Activated B cell treated with CpG ODN at 0.5 μM for 24 hours (primary cell): Measurements from ENCODE around the gene ACO1. TPM values are rescaled to one million over a fixed set of nuclear protein-coding genes. Genes with fewer than 3 reads are reported as not detected.

Source experiments
- ATAC-seq: fragments of 200-7000 bp; cut with Tn5 transposase; one replicate; pipeline ENCODE4 v1.10.0; 2021; ENCODE audit warnings: low read depth, mild to moderate bottlenecking, moderate library complexity
- CTCF ChIA-PET: fragments of 350-600 bp; sonication (Branson Sonifier 250); formaldehyde crosslinking; loops from one replicate; lab custom pipeline; 2021; ENCODE audit warnings: antibody characterized with exemption; lab: Charles Lee
- POLR2A ChIA-PET: fragments of 350-600 bp; sonication (Branson Sonifier 250); formaldehyde crosslinking; loops from one replicate; lab custom pipeline; 2021; ENCODE audit warnings: antibody characterized with exemption; lab: Charles Lee
- DNase-seq: peaks from one replicate; pipeline ENCODE4 v3.0.0; 2022
- H3K27ac Mint-ChIP-seq: one replicate; pipeline ENCODE4 v1.8.0; 2020; ENCODE audit warnings: mixed read lengths
- H3K27me3 Mint-ChIP-seq: one replicate; pipeline ENCODE4 v1.8.0; 2021; ENCODE audit warnings: mixed read lengths
- H3K36me3 Mint-ChIP-seq: one replicate; pipeline ENCODE4 v1.8.0; 2021; ENCODE audit warnings: low read depth, mixed read lengths
- H3K4me1 Mint-ChIP-seq: one replicate; pipeline ENCODE4 v1.8.0; 2021; ENCODE audit warnings: mixed read lengths
- H3K4me3 Mint-ChIP-seq: one replicate; pipeline ENCODE4 v1.8.0; 2020; ENCODE audit warnings: mild to moderate bottlenecking, mixed read lengths
- H3K9me3 Mint-ChIP-seq: one replicate; pipeline ENCODE4 v1.8.0; 2020; ENCODE audit warnings: mixed read lengths
- intact Hi-C: fragments of 100-400 bp; cut with micrococcal nuclease; formaldehyde crosslinking; loops from one replicate; pipeline ENCODE4 v1.15.1; 2024
- total RNA-seq: library from RNA; stranded (reverse); gene quantifications from 2 replicates; pipeline ENCODE4 v1.2.3, GENCODE V29; 2022
- TF ChIP-seq, protein P1 (sequence below): fragments of 200-600 bp; IDR thresholded peaks from one replicate; pipeline ENCODE4 v1.8.0; 2022; ENCODE audit warnings: antibody characterized with exemption, mild to moderate bottlenecking

Gene ACO1
- total RNA-seq, 1 donor from 2014 or later = 10.4 TPM

DNA sequence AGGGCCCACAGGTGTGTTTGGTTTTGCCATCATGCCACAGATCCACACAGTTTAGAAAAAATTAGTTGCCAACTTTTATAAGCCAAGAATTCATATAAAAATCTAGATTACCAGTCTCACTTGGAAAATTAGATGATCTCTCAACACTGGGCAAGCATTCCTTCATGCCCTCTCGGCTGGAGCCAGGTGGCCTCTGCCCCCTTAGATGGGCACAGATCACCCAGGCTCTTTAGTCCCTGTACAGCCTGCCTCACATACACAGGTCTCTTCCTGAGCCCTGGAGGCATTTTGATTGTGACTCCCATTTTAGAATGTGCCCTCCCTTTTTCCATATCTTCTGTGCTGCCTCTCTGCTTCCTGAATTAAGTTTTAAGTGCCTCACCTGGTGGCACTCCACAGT lies 20.0 kb downstream of the ACO1 start:
- DNase-seq = no peak
- ChIA-PET POLR2A (no interaction called here), CTCF (no interaction called here)
- TF ChIP-seq, protein P1, sequence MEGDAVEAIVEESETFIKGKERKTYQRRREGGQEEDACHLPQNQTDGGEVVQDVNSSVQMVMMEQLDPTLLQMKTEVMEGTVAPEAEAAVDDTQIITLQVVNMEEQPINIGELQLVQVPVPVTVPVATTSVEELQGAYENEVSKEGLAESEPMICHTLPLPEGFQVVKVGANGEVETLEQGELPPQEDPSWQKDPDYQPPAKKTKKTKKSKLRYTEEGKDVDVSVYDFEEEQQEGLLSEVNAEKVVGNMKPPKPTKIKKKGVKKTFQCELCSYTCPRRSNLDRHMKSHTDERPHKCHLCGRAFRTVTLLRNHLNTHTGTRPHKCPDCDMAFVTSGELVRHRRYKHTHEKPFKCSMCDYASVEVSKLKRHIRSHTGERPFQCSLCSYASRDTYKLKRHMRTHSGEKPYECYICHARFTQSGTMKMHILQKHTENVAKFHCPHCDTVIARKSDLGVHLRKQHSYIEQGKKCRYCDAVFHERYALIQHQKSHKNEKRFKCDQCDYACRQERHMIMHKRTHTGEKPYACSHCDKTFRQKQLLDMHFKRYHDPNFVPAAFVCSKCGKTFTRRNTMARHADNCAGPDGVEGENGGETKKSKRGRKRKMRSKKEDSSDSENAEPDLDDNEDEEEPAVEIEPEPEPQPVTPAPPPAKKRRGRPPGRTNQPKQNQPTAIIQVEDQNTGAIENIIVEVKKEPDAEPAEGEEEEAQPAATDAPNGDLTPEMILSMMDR = no peak
- H3K36me3 Mint-ChIP-seq = peaks cover 34% of the 10 kb centered on the region
- peaks cover 2% of the 10 kb centered on the region for H3K9me3 Mint-ChIP-seq
- no peak overlapping the region for H3K4me3 Mint-ChIP-seq
- ATAC-seq = no peak
- H3K27ac Mint-ChIP-seq = no peak overlapping the region
- no peaks in the 10 kb centered on the region for H3K4me1 Mint-ChIP-seq
- no peaks in the 10 kb centered on the region for H3K27me3 Mint-ChIP-seq
- intact Hi-C loops = no loop called here

- Mint-ChIP-seq H3K27ac (no peak overlapping the region), H3K4me3 (no peak overlapping the region), H3K27me3 (no peaks in the 10 kb centered on the region), H3K9me3 (peaks cover 2% of the 10 kb centered on the region), H3K4me1 (no peaks in the 10 kb centered on the region), H3K36me3 (peaks cover 36% of the 10 kb centered on the region)
- ChIA-PET CTCF (no interaction called here), POLR2A (no interaction called here)
- no peak for ATAC-seq
- no peak for DNase-seq
- TF ChIP-seq, protein P1 = no peak
- intact Hi-C loops = no loop called here
Observed at GRCh38 chr9:32404856-32405255, 20.4 kb downstream of the ACO1 start.

GRCh38 chr9:32405506-32405905 lies 21.1 kb downstream of the ACO1 start:
- H3K27me3 Mint-ChIP-seq = no peaks in the 10 kb centered on the region
- H3K9me3 Mint-ChIP-seq = peaks cover 2% of the 10 kb centered on the region
- intact Hi-C loops = no loop called here
- H3K36me3 Mint-ChIP-seq = peaks cover 36% of the 10 kb centered on the region
- H3K27ac Mint-ChIP-seq = no peak overlapping the region
- POLR2A ChIA-PET = no interaction called here
- no peaks in the 10 kb centered on the region for H3K4me1 Mint-ChIP-seq
- CTCF ChIA-PET = no interaction called here
- TF ChIP-seq, protein P1 = no peak
- DNase-seq (no peak), ATAC-seq (no peak)
- H3K4me3 Mint-ChIP-seq = no peak overlapping the region

- ATAC-seq = no peak
- TF ChIP-seq, protein P1 = no peak
- ChIA-PET POLR2A (no interaction called here), CTCF (no interaction called here)
- H3K4me1 Mint-ChIP-seq = no peaks in the 10 kb centered on the region
- no peak overlapping the region for H3K4me3 Mint-ChIP-seq
- H3K36me3 Mint-ChIP-seq = peaks cover 39% of the 10 kb centered on the region
- no peaks in the 10 kb centered on the region for H3K27me3 Mint-ChIP-seq
- no peak overlapping the region for H3K27ac Mint-ChIP-seq
- DNase-seq = no peak
- intact Hi-C loops = no loop called here
- H3K9me3 Mint-ChIP-seq = peaks cover 2% of the 10 kb centered on the region
Observed at GRCh38 chr9:32406046-32406445, 21.6 kb downstream of the ACO1 start.

GRCh38 chr9:32411753-32412152 lies 27.3 kb downstream of the ACO1 start:
- DNase-seq (no peak), ATAC-seq (no peak)
- intact Hi-C loops = no loop called here
- no peak overlapping the region for H3K27ac Mint-ChIP-seq
- peaks cover 31% of the 10 kb centered on the region for H3K36me3 Mint-ChIP-seq
- no peaks in the 10 kb centered on the region for H3K9me3 Mint-ChIP-seq
- ChIA-PET POLR2A (no interaction called here), CTCF (no interaction called here)
- H3K4me3 Mint-ChIP-seq = no peak overlapping the region
- no peaks in the 10 kb centered on the region for H3K4me1 Mint-ChIP-seq
- no peaks in the 10 kb centered on the region for H3K27me3 Mint-ChIP-seq
- TF ChIP-seq, protein P1 = no peak
